ENCODE measurements around the gene PDE6A. TPM values are rescaled to one million over a fixed set of nuclear protein-coding genes. Genes with fewer than 3 reads are reported as not detected.
"Not testable (repeated sequence)": the region's sequence is repeated elsewhere in the genome, so short reads cannot be mapped to it uniquely, and the experiment has no call there.

Gene PDE6A
- total RNA-seq, 1 donor from 2014 or later, result 0.14 TPM

DNA sequence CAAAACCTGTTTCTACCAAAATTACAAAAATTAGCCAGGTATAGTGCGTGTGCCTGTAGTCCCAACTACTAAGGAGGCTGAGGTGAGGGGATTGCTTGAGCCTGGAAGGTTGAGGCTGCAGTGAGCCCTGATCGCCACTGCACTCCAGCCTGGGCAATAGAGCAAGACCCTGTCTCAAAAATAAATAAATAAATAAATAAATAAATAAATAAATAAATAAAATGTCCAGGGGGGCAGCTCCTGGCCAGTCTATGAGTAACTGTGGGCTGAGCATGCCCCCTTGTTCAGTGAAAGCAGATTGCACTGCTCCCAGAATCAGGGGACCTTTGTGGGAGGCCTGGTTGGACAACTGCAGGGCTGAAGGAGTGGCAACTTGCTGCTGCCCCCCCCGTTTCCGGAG is 62.7 kb downstream of the PDE6A start:
- H3K4me2 ChIP-seq (ENCODE audit: low read length), result no peak overlapping the region
- H3K4me1 ChIP-seq (ENCODE audit: insufficient read depth, low read length), result peaks cover 13% of the 10 kb centered on the region
- H3K79me2 ChIP-seq (ENCODE audit: insufficient read depth, low read length), result no peaks in the 10 kb centered on the region
- H3K27me3 ChIP-seq (ENCODE audit: insufficient read depth, low read length), result no peaks in the 10 kb centered on the region
- no peak overlapping the region for H3K9ac ChIP-seq (ENCODE audit: low read length)
- H3K4me3 ChIP-seq (ENCODE audit: insufficient read depth, low read depth, low read length), result no peak overlapping the region
- FAIRE-seq (no peak), DNase-seq (ENCODE audit: low read depth) (no peak)
- no peak overlapping the region for H2AFZ ChIP-seq (ENCODE audit: low read depth, low read length)
- peaks cover 13% of the 10 kb centered on the region for H3K4me1 Mint-ChIP-seq (ENCODE audit: low read depth, unreplicated experiment)
- no peaks in the 10 kb centered on the region for H3K36me3 Mint-ChIP-seq (ENCODE audit: low read depth, unreplicated experiment)
- no peaks in the 10 kb centered on the region for H3K27me3 Mint-ChIP-seq (ENCODE audit: low read depth, unreplicated experiment)
- no peaks in the 10 kb centered on the region for H3K9me3 Mint-ChIP-seq (ENCODE audit: unreplicated experiment)
- H3K9me3 ChIP-seq (ENCODE audit: insufficient read depth, low read depth, low read length), result no peaks in the 10 kb centered on the region
- H3K36me3 ChIP-seq (ENCODE audit: insufficient read depth, low read length), result no peaks in the 10 kb centered on the region
- no peak overlapping the region for H3K4me3 Mint-ChIP-seq (ENCODE audit: unreplicated experiment)
- H3K27ac ChIP-seq (ENCODE audit: low read depth, low read length), result no peak overlapping the region
- no peak overlapping the region for H3K27ac Mint-ChIP-seq (ENCODE audit: unreplicated experiment)
- TF ChIP-seq, protein P1, sequence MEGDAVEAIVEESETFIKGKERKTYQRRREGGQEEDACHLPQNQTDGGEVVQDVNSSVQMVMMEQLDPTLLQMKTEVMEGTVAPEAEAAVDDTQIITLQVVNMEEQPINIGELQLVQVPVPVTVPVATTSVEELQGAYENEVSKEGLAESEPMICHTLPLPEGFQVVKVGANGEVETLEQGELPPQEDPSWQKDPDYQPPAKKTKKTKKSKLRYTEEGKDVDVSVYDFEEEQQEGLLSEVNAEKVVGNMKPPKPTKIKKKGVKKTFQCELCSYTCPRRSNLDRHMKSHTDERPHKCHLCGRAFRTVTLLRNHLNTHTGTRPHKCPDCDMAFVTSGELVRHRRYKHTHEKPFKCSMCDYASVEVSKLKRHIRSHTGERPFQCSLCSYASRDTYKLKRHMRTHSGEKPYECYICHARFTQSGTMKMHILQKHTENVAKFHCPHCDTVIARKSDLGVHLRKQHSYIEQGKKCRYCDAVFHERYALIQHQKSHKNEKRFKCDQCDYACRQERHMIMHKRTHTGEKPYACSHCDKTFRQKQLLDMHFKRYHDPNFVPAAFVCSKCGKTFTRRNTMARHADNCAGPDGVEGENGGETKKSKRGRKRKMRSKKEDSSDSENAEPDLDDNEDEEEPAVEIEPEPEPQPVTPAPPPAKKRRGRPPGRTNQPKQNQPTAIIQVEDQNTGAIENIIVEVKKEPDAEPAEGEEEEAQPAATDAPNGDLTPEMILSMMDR (IDR thresholded peaks at IDR 0.05; ENCODE audit: insufficient read depth, low read depth, low read length), result no peak
- TF ChIP-seq EZH2 (IDR thresholded peaks at IDR 0.05; ENCODE audit: insufficient read depth, low read length), result no peak
- no peaks in the 10 kb centered on the region for H4K20me1 ChIP-seq (ENCODE audit: insufficient read depth, low read length)

DNA sequence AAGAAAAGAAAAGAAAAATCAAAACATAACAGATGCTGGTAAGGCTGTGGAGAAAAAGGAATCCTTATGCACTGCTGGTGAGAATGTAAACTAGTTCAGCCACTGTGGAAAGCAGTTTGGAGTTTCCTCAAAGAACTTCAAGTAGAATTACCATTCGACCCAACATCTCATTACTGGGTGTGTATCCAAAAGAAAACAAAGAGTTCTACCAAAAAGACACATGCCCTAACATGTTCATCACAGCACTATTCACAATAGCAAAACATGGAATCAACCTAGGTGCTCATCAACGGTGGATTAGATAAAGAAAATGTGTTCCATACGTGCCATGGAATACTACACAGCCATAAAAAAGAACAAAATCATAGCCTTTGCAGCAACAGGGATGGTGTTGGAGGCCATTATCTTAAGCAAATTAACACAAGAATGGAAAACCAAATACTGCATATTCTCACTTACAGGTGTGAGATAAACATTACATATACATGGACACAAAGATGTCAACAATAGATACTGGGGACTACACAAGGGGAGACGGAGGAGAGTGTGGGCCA is 63.4 kb downstream of the PDE6A start:
- Mint-ChIP-seq H3K27ac (ENCODE audit: unreplicated experiment) (no peak overlapping the region), H3K9me3 (ENCODE audit: unreplicated experiment) (no peaks in the 10 kb centered on the region)

DNA sequence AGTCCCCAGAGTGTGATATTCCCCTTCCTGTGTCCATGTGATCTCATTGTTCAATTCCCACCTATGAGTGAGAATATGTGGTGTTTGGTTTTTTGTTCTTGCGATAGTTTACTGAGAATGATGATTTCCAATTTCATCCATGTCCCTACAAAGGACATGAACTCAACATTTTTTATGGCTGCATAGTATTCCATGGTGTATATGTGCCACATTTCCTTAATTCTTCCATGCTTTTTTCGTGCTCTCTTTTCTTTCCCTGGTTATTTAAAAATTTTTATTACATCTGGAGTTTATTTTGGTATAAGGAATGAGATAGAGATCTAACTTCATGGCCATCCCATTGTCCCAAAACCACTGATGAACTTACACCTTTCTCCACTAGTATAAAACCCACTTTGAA is 65.0 kb downstream of the PDE6A start:
- H3K79me2 ChIP-seq (ENCODE audit: insufficient read depth, low read length); H3K27ac ChIP-seq (ENCODE audit: low read depth, low read length); H3K27me3 ChIP-seq (ENCODE audit: insufficient read depth, low read length); H4K20me1 ChIP-seq (ENCODE audit: insufficient read depth, low read length); FAIRE-seq; H3K4me2 ChIP-seq (ENCODE audit: low read length); H3K9me3 ChIP-seq (ENCODE audit: insufficient read depth, low read depth, low read length); H3K9ac ChIP-seq (ENCODE audit: low read length); DNase-seq (ENCODE audit: low read depth); H3K36me3 ChIP-seq (ENCODE audit: insufficient read depth, low read length); H3K27ac Mint-ChIP-seq (ENCODE audit: unreplicated experiment); H3K36me3 Mint-ChIP-seq (ENCODE audit: low read depth, unreplicated experiment); H3K9me3 Mint-ChIP-seq (ENCODE audit: unreplicated experiment); H2AFZ ChIP-seq (ENCODE audit: low read depth, low read length); H3K27me3 Mint-ChIP-seq (ENCODE audit: low read depth, unreplicated experiment); H3K4me3 ChIP-seq (ENCODE audit: insufficient read depth, low read depth, low read length); H3K4me1 ChIP-seq (ENCODE audit: insufficient read depth, low read length); H3K4me1 Mint-ChIP-seq (ENCODE audit: low read depth, unreplicated experiment); H3K4me3 Mint-ChIP-seq (ENCODE audit: unreplicated experiment): not testable (repeated sequence)

More for the DNA sequence above, 63.4 kb downstream of the PDE6A start:
- H3K36me3 Mint-ChIP-seq (ENCODE audit: low read depth, unreplicated experiment), result no peaks in the 10 kb centered on the region
- H3K4me2 ChIP-seq (ENCODE audit: low read length), result no peak overlapping the region
- no peaks in the 10 kb centered on the region for H4K20me1 ChIP-seq (ENCODE audit: insufficient read depth, low read length)
- TF ChIP-seq EZH2 (IDR thresholded peaks at IDR 0.05; ENCODE audit: insufficient read depth, low read length), result no peak
- TF ChIP-seq, protein P1 (IDR thresholded peaks at IDR 0.05; ENCODE audit: insufficient read depth, low read depth, low read length), result no peak
- DNase-seq (ENCODE audit: low read depth), result no peak
- FAIRE-seq, result no peak
- H3K36me3 ChIP-seq (ENCODE audit: insufficient read depth, low read length), result no peaks in the 10 kb centered on the region
- no peak overlapping the region for H3K4me3 ChIP-seq (ENCODE audit: insufficient read depth, low read depth, low read length)
- no peak overlapping the region for H2AFZ ChIP-seq (ENCODE audit: low read depth, low read length)
- H3K27me3 ChIP-seq (ENCODE audit: insufficient read depth, low read length), result peaks cover 2% of the 10 kb centered on the region
- no peaks in the 10 kb centered on the region for H3K27me3 Mint-ChIP-seq (ENCODE audit: low read depth, unreplicated experiment)
- H3K9me3 ChIP-seq (ENCODE audit: insufficient read depth, low read depth, low read length), result no peaks in the 10 kb centered on the region
- H3K4me1 ChIP-seq (ENCODE audit: insufficient read depth, low read length), result peaks cover 6% of the 10 kb centered on the region
- no peaks in the 10 kb centered on the region for H3K79me2 ChIP-seq (ENCODE audit: insufficient read depth, low read length)
- H3K4me3 Mint-ChIP-seq (ENCODE audit: unreplicated experiment), result no peak overlapping the region
- H3K9ac ChIP-seq (ENCODE audit: low read length), result no peak overlapping the region
- H3K4me1 Mint-ChIP-seq (ENCODE audit: low read depth, unreplicated experiment), result peaks cover 6% of the 10 kb centered on the region
- no peak overlapping the region for H3K27ac ChIP-seq (ENCODE audit: low read depth, low read length)
